Nephron progenitor cell (in vitro differentiated cells): ENCODE measurements around the gene EDDM3A.

Experiments
- DNase-seq: peaks from one replicate; pipeline ENCODE4 v3.0.0; 2021
- H3K27ac Mint-ChIP-seq: 2 replicates; pipeline ENCODE4 v1.8.0; 2021; ENCODE audit warnings: mild to moderate bottlenecking, moderate library complexity, mixed read lengths
- H3K27me3 Mint-ChIP-seq: 2 replicates; pipeline ENCODE4 v1.8.0; 2021; ENCODE audit warnings: mild to moderate bottlenecking, low read depth, mixed read lengths; ENCODE audit not compliant: poor library complexity
- H3K36me3 Mint-ChIP-seq: 2 replicates; pipeline ENCODE4 v1.8.0; 2021; ENCODE audit warnings: low read depth, mixed read lengths
- H3K4me1 Mint-ChIP-seq: 2 replicates; pipeline ENCODE4 v1.8.0; 2021; ENCODE audit warnings: mixed read lengths
- H3K4me3 Mint-ChIP-seq: 2 replicates; pipeline ENCODE4 v1.8.0; 2021; ENCODE audit warnings: mild to moderate bottlenecking, moderate library complexity, mixed read lengths
- H3K9me3 Mint-ChIP-seq: 2 replicates; pipeline ENCODE4 v1.8.0; 2021; ENCODE audit warnings: mild to moderate bottlenecking, moderate library complexity, mixed read lengths
- TF ChIP-seq, protein P1 (sequence below): fragments of 200-600 bp; sonication (generic); IDR thresholded peaks from 2 replicates; pipeline ENCODE4 v1.5.0; 2021; ENCODE audit warnings: antibody characterized with exemption

Gene EDDM3A

DNA sequence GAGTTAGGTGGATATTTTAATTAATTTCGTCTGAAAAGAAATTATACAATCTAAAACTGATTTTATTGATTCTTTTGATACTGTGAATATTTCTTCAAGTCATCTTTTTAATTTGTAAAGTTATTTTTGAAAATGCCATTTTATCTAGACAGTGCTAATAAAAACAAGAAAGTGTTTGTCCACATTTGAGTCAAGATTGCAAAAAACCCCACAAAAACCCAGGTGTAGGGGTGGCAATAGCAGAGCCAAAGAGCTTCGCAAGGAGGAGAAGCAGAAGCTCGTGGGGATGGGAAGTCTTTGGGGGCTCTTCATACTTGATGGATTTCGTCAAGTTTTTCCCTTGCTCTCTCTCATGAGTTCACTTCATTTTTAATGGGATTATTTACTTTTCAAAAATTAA lies 41.3 kb downstream of the EDDM3A start:
- Mint-ChIP-seq H3K36me3 (peaks cover 9% of the 10 kb centered on the region), H3K27ac (no peak overlapping the region), H3K4me3 (no peak overlapping the region), H3K27me3 (no peaks in the 10 kb centered on the region), H3K9me3 (peaks cover 22% of the 10 kb centered on the region), H3K4me1 (peaks cover 19% of the 10 kb centered on the region)
- TF ChIP-seq, protein P1, sequence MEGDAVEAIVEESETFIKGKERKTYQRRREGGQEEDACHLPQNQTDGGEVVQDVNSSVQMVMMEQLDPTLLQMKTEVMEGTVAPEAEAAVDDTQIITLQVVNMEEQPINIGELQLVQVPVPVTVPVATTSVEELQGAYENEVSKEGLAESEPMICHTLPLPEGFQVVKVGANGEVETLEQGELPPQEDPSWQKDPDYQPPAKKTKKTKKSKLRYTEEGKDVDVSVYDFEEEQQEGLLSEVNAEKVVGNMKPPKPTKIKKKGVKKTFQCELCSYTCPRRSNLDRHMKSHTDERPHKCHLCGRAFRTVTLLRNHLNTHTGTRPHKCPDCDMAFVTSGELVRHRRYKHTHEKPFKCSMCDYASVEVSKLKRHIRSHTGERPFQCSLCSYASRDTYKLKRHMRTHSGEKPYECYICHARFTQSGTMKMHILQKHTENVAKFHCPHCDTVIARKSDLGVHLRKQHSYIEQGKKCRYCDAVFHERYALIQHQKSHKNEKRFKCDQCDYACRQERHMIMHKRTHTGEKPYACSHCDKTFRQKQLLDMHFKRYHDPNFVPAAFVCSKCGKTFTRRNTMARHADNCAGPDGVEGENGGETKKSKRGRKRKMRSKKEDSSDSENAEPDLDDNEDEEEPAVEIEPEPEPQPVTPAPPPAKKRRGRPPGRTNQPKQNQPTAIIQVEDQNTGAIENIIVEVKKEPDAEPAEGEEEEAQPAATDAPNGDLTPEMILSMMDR, result no peak
- no peak for DNase-seq

- no peak overlapping the region for H3K4me3 Mint-ChIP-seq
- TF ChIP-seq, protein P1, result no peak
- H3K4me1 Mint-ChIP-seq, result peaks cover 14% of the 10 kb centered on the region
- DNase-seq, result no peak
- peaks cover 9% of the 10 kb centered on the region for H3K36me3 Mint-ChIP-seq
- H3K27ac Mint-ChIP-seq, result no peak overlapping the region
- no peaks in the 10 kb centered on the region for H3K27me3 Mint-ChIP-seq
- peaks cover 22% of the 10 kb centered on the region for H3K9me3 Mint-ChIP-seq
Observed at GRCh38 chr14:20789230-20789813, 43.6 kb downstream of the EDDM3A start.

GRCh38 chr14:20790464-20791116 lies 44.9 kb downstream of the EDDM3A start:
- TF ChIP-seq, protein P1, result no peak
- Mint-ChIP-seq H3K27me3 (no peaks in the 10 kb centered on the region), H3K4me1 (peaks cover 18% of the 10 kb centered on the region), H3K4me3 (no peak overlapping the region), H3K36me3 (peaks cover 9% of the 10 kb centered on the region), H3K27ac (peak overlapping the region; percentile 38), H3K9me3 (peaks cover 19% of the 10 kb centered on the region)
- DNase-seq, result no peak

DNA sequence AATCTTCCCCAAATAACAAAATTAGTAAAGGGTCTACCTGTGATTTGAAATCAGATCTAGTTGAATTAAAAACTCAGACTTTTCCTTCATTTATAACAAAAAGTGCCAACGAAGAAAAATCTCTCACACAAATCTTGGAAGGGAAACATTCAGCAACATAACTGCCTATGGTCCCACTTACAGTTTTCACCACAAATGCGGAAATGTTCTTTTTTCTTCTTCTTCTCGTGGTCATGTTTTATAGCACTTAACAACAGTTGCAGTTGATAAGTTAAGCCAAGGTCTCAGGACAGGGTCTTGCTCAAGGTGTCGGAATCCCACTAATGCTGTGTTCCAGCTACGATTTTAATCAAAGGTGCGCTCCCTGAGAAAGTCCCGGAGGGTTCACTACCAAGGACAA lies 45.5 kb downstream of the EDDM3A start:
- TF ChIP-seq, protein P1, result no peak
- no peak overlapping the region for H3K4me3 Mint-ChIP-seq
- H3K27ac Mint-ChIP-seq, result peak overlapping the region; percentile 63
- no peaks in the 10 kb centered on the region for H3K27me3 Mint-ChIP-seq
- no peak for DNase-seq
- H3K4me1 Mint-ChIP-seq, result peaks cover 18% of the 10 kb centered on the region
- H3K9me3 Mint-ChIP-seq, result peaks cover 14% of the 10 kb centered on the region
- H3K36me3 Mint-ChIP-seq, result peaks cover 7% of the 10 kb centered on the region

GRCh38 chr14:20791597-20791996 lies 45.9 kb downstream of the EDDM3A start:
- no peak for DNase-seq
- no peak overlapping the region for H3K4me3 Mint-ChIP-seq
- H3K9me3 Mint-ChIP-seq, result peaks cover 10% of the 10 kb centered on the region
- H3K27me3 Mint-ChIP-seq, result no peaks in the 10 kb centered on the region
- TF ChIP-seq, protein P1, result no peak
- peaks cover 18% of the 10 kb centered on the region for H3K4me1 Mint-ChIP-seq
- peaks cover 3% of the 10 kb centered on the region for H3K36me3 Mint-ChIP-seq
- no peak overlapping the region for H3K27ac Mint-ChIP-seq

GRCh38 chr14:20792556-20792955 lies 46.9 kb downstream of the EDDM3A start:
- no peaks in the 10 kb centered on the region for H3K36me3 Mint-ChIP-seq
- H3K4me3 Mint-ChIP-seq, result no peak overlapping the region
- H3K27ac Mint-ChIP-seq, result no peak overlapping the region
- H3K4me1 Mint-ChIP-seq, result peaks cover 18% of the 10 kb centered on the region
- no peak for DNase-seq
- no peaks in the 10 kb centered on the region for H3K27me3 Mint-ChIP-seq
- H3K9me3 Mint-ChIP-seq, result peaks cover 5% of the 10 kb centered on the region
- TF ChIP-seq, protein P1, result no peak
